GM18502 (cell line): ENCODE data around the gene CPTP.

ENCODE experiments used
- ATAC-seq: cut with Tn5 transposase; IDR thresholded peaks from one replicate; pipeline ENCODE4 v1.9.1; 2021; ENCODE audit warnings: mild to moderate bottlenecking; ENCODE audit not compliant: unreplicated experiment, poor library complexity

Gene CPTP

GRCh38 chr1:1305300-1306069 lies 19.1 kb upstream of the CPTP start:
- ATAC-seq = peak; percentile 30

GRCh38 chr1:1306070-1306660 lies 18.4 kb upstream of the CPTP start:
- no peak for ATAC-seq

GRCh38 chr1:1306661-1307260 lies 17.8 kb upstream of the CPTP start:
- no peak for ATAC-seq

- no peak for ATAC-seq
Observed at GRCh38 chr1:1307261-1307922, 17.2 kb upstream of the CPTP start.

GRCh38 chr1:1307923-1308755 lies 16.5 kb upstream of the CPTP start, which contains the start of the genes ACAP3 and PUSL1:
ACAP3 (minus strand) TSS chr1:1307930; CDS start chr1:1307815, 115 bp downstream.
PUSL1 (plus strand) TSS chr1:1308597; CDS start chr1:1308644, 47 bp downstream.
- peak; percentile 59 for ATAC-seq

GRCh38 chr1:1308756-1309250 lies 15.8 kb upstream of the CPTP start:
- peak; percentile 0 for ATAC-seq

- ATAC-seq = no peak
Observed at GRCh38 chr1:1309251-1310108, 15.1 kb upstream of the CPTP start.

GRCh38 chr1:1310109-1310385 lies 14.6 kb upstream of the CPTP start:
- ATAC-seq = no peak

- no peak for ATAC-seq
Observed at GRCh38 chr1:1310476-1311053, 14.0 kb upstream of the CPTP start.

- ATAC-seq = no peak
Observed at GRCh38 chr1:1311107-1312104, 13.2 kb upstream of the CPTP start.

GRCh38 chr1:1312450-1313314 lies 11.9 kb upstream of the CPTP start:
- no peak for ATAC-seq

GRCh38 chr1:1313500-1314236 lies 10.9 kb upstream of the CPTP start:
- no peak for ATAC-seq

- no peak for ATAC-seq
Observed at GRCh38 chr1:1314237-1314586, 10.4 kb upstream of the CPTP start.

- no peak for ATAC-seq
Observed at GRCh38 chr1:1314678-1315335, 9.8 kb upstream of the CPTP start.

- ATAC-seq = no peak
Observed at GRCh38 chr1:1315435-1315954, 9.1 kb upstream of the CPTP start.
